Endodermal cell (in vitro differentiated cells): ENCODE data around the gene YY1. TPM values are rescaled to one million over a fixed set of nuclear protein-coding genes. Genes with fewer than 3 reads are reported as not detected.

Experiments
- DNase-seq: peaks from one replicate; pipeline ENCODE4 v3.0.0-alpha.2; 2017
- H3K27ac ChIP-seq: 2 replicates; pipeline ENCODE4 v1.5.1; 2013; ENCODE audit warnings: mild to moderate bottlenecking, low read depth, low read length, moderate library complexity
- H3K27me3 ChIP-seq: 2 replicates; pipeline ENCODE4 v1.6.1; 2013; ENCODE audit warnings: mild to moderate bottlenecking, low read length, moderate library complexity; ENCODE audit not compliant: insufficient read depth, control insufficient read depth, poor library complexity, severe bottlenecking
- H3K36me3 ChIP-seq: 2 replicates; pipeline ENCODE4 v1.7.0; 2013; ENCODE audit warnings: mild to moderate bottlenecking, low read length, moderate library complexity; ENCODE audit not compliant: control insufficient read depth, insufficient read depth
- H3K4me1 ChIP-seq: one replicate; pipeline ENCODE4 v1.7.0; 2013; ENCODE audit warnings: low read length; ENCODE audit not compliant: control insufficient read depth, insufficient read depth
- H3K4me3 ChIP-seq: 2 replicates; pipeline ENCODE4 v1.5.1; 2013; ENCODE audit warnings: mild to moderate bottlenecking, low read length, moderate library complexity
- H3K9ac ChIP-seq: 2 replicates; pipeline ENCODE4 v1.6.1; 2013; ENCODE audit warnings: mild to moderate bottlenecking, low read length, moderate library complexity; ENCODE audit not compliant: poor library complexity, severe bottlenecking; ENCODE audit errors: extremely low read depth
- H3K9me3 ChIP-seq: 2 replicates; pipeline ENCODE4 v1.6.1; 2013; ENCODE audit warnings: mild to moderate bottlenecking, low read length, moderate library complexity; ENCODE audit not compliant: control insufficient read depth
- H3K27ac Mint-ChIP-seq: 2 replicates; pipeline ENCODE4 v1.8.0; 2020; ENCODE audit warnings: mixed read lengths
- H3K27me3 Mint-ChIP-seq: 2 replicates; pipeline ENCODE4 v1.8.0; 2021; ENCODE audit warnings: mild to moderate bottlenecking, mixed read lengths; ENCODE audit not compliant: insufficient read depth
- H3K36me3 Mint-ChIP-seq: 2 replicates; pipeline ENCODE4 v1.8.0; 2020; ENCODE audit warnings: low read depth, mixed read lengths
- H3K4me1 Mint-ChIP-seq: 2 replicates; pipeline ENCODE4 v1.8.0; 2020; ENCODE audit warnings: mixed read lengths
- H3K4me3 Mint-ChIP-seq: 2 replicates; pipeline ENCODE4 v1.8.0; 2020; ENCODE audit warnings: mild to moderate bottlenecking, moderate library complexity, mixed read lengths
- H3K9me3 Mint-ChIP-seq: 2 replicates; pipeline ENCODE4 v1.8.0; 2020; ENCODE audit warnings: mild to moderate bottlenecking, mixed read lengths
- CTCF ChIP-seq: fragments of 200-600 bp; sonication (generic); conservative IDR thresholded peaks from 2 replicates; pipeline ENCODE4 v1.5.0; 2021; ENCODE audit warnings: antibody characterized with exemption, mild to moderate bottlenecking
- WGBS, 2 experiments: methylation state at CpG; one replicate each; pipeline versions ENCODE4 v1.1.5 to v1.1.7; 2013; ENCODE audit warnings: missing lambda C conversion rate in 2 of 2, mixed read lengths in 1 of 2; ENCODE audit not compliant: insufficient coverage in 1 of 2, insufficient read length in 1 of 2; 5-methylcytosine and 5-hydroxymethylcytosine counted together
- microRNA-seq: library from miRNA; unstranded; fragments of <30 nt; microRNA quantifications from one replicate; pipeline ENCODE4 v1.2.0, GENCODE V29; 2020; ENCODE audit warnings: borderline microRNAs expressed
- total RNA-seq, 2 donors: library from RNA; stranded (reverse); fragmentation: NEBNext Ultra II Directional in 1 of 2; extraction: Animal tissue kit (Norgen Biotek cat#: 25700) in 1 of 2; gene quantifications; 2 replicates in 1 of 2; 3 replicates in 1 of 2; pipeline ENCODE4 v1.2.1, GENCODE V29; 2021

The YY1 gene
- total RNA-seq, 2 donors from 2014 or later, result 94.8 to 103 TPM

DNA sequence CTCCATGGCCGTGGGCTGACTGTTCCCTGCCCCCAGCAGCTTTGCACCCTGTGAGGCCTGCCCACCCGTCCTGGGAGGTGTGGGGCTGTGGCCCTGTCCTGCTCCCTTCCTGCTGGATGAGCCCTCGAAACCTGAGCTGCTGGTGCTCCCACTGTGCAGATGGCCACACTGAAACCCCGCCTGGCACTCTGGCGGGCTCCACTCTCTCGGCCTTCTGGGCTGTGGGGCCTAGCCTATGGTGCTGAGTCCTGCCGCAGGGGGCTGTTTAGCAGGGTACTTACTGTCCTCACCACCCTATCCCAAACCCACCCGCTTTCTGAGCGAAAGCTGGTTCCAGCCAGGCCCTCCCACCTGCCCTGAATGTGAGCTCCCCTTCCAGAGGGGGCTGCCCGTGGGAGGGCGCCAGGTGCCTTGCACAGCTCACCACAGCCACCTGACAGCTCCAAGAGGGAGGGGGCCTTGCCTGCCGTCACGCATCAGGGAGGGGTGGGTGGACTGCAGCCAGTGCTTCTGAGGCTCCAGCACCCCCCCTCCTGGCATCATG is 91.5 kb downstream of the YY1 start:
- Mint-ChIP-seq H3K9me3 (no peaks in the 10 kb centered on the region), H3K4me3 (no peak overlapping the region), H3K27ac (no peak overlapping the region), H3K36me3 (peaks cover 15% of the 10 kb centered on the region), H3K27me3 (no peaks in the 10 kb centered on the region), H3K4me1 (no peaks in the 10 kb centered on the region)
- H3K36me3 ChIP-seq, result peaks cover 27% of the 10 kb centered on the region
- no peaks in the 10 kb centered on the region for H3K4me1 ChIP-seq
- H3K9me3 ChIP-seq, result no peaks in the 10 kb centered on the region
- 88 to 89% methylated on average over 9 to 13 of the region's 13 CpGs for WGBS, 2 experiments
- no peak overlapping the region for H3K27ac ChIP-seq
- no peaks in the 10 kb centered on the region for H3K27me3 ChIP-seq
- H3K4me3 ChIP-seq, result no peak overlapping the region
- DNase-seq, result peak; percentile 55
- no peak for TF ChIP-seq CTCF
- H3K9ac ChIP-seq, result no peak overlapping the region

DNA sequence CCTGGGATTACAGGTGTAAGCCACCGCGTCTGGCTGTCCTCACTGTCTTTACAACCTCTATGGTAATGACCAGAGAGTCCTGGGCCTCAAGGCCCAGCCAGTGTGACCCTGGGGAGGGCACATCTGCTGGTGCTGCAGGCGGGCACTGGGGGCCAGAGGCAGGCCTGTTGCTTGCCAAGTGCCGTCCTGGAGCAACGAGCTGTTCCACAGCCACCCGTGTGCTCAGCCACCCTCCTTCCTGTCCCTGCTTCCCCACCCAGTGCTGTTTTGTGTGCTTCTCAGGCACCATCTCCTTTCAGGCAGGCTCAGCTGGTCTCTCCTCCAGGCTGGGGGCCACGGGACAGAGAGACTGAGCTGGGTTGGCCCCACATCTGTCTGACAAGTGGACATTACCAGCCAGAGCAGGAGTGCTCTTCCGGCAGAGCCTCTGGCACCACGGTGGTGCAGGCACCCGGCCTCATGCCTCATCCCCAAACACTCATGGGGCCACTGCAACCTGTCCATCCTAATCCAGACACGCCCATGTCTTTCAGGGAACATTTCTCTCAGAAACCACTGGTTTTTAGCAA is 93.2 kb downstream of the YY1 start:
- no peak for TF ChIP-seq CTCF
- H3K36me3 Mint-ChIP-seq, result peaks cover 29% of the 10 kb centered on the region
- Histone ChIP-seq H3K9me3 (no peaks in the 10 kb centered on the region), H3K9ac (no peak overlapping the region), H3K27me3 (no peaks in the 10 kb centered on the region), H3K4me1 (no peaks in the 10 kb centered on the region), H3K4me3 (no peak overlapping the region), H3K27ac (no peak overlapping the region), H3K36me3 (peaks cover 42% of the 10 kb centered on the region)
- no peaks in the 10 kb centered on the region for H3K9me3 Mint-ChIP-seq
- H3K27ac Mint-ChIP-seq, result peak overlapping the region; percentile 39
- H3K4me3 Mint-ChIP-seq, result no peak overlapping the region
- WGBS, 2 experiments, result 93 to 95% methylated on average over 8 to 11 of the region's 11 CpGs
- H3K27me3 Mint-ChIP-seq, result no peaks in the 10 kb centered on the region
- no peak for DNase-seq
- no peaks in the 10 kb centered on the region for H3K4me1 Mint-ChIP-seq

Small RNA genes within 50 kb of the gene (microRNA-seq; reads per million reads assigned to microRNA genes)
- gene MIR345 (26.8 reads per million, percentile 59 among the genes with 10 or more reads in this experiment), gene MIR6764 (not detected)

Other genes starting within 250 kb of the YY1 start
- 10 to 100 TPM; 61.1 to 71.3 TPM for gene EVL, start 173.7 kb upstream of the YY1 start, total RNA-seq
- under 1 TPM; 0.18 to 0.24 TPM for gene DEGS2, start 79.5 kb upstream of the YY1 start, total RNA-seq
- gene SLC25A29, start 67.3 kb downstream of the YY1 start, total RNA-seq, result 100 to 1,000 TPM; 234 to 263 TPM
- gene SLC25A47, start 84.2 kb downstream of the YY1 start, total RNA-seq, result not detected
- 1 to 10 TPM; 5.8 to 8.0 TPM for gene WDR25, start 137.3 kb downstream of the YY1 start, total RNA-seq